ENCODE results near the gene CASQ2.

The CASQ2 gene

DNA sequence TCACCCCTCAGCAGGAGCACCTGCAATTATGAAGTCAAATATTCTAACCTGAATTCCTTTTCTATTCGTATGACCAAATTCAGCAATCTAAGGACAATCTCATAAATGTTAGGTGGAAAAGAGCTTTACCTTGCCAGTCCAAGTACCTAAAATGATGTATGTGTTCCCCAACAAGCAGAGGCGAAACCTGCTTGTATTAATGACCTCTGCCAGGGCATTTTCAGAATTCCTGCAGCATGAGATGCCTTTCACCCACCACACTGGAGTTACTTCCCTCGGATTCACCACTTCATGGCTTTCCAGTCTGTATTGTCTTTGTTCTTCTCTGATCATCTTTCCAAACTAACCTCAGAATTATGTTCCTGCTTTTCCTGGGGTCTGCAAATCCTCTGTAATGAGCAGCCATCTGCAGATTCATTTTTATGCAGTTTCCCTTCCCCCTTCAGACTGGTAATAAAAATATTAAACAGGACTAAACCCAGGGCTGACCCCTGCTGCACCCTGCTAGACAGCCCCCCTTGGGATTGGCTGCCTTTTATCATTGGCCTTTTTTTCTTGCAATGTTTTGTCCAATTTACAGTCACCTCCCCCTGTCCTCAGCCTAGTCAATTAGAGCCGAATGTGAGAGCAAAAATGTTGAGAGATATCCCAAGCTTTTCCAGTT is 26.6 kb upstream of the CASQ2 start:
- no peak for TF ChIP-seq CTCF (IDR thresholded peaks at IDR 0.05)
- TF ChIP-seq ZFX (IDR thresholded peaks at IDR 0.05; ENCODE audit: borderline replicate concordance) = no peak
- no peak overlapping the region for H3K27ac ChIP-seq

DNA sequence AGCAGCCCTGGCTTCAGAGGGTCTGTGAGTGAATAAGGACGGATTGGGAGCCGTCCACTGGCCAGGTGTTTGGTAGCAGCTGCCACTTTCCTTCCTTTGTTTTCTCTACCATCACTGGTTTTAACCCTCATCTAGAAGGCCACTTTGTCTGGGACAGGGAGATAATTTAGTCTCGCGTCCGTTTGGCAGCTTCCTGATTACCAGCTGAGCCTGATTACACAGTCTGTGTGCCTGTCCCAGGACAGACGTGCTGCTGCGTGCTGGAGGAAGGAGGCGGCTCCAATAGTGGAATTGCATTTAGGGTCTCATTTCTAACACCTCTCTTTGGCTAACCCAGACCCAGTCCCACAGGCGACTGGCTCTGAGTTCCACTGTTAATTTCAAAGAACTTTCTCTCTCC is 24.6 kb upstream of the CASQ2 start:
- TF ChIP-seq ZFX (IDR thresholded peaks at IDR 0.05; ENCODE audit: borderline replicate concordance) = no peak
- no peak for TF ChIP-seq CTCF (IDR thresholded peaks at IDR 0.05)

GRCh38 chr1:115791816-115792215 is 23.3 kb upstream of the CASQ2 start:
- no peak for TF ChIP-seq ZFX (IDR thresholded peaks at IDR 0.05; ENCODE audit: borderline replicate concordance)
- no peak for TF ChIP-seq CTCF (IDR thresholded peaks at IDR 0.05)
- H3K27ac ChIP-seq = no peak overlapping the region

More for the DNA sequence above, 24.6 kb upstream of the CASQ2 start:
- no peak overlapping the region for H3K27ac ChIP-seq

DNA sequence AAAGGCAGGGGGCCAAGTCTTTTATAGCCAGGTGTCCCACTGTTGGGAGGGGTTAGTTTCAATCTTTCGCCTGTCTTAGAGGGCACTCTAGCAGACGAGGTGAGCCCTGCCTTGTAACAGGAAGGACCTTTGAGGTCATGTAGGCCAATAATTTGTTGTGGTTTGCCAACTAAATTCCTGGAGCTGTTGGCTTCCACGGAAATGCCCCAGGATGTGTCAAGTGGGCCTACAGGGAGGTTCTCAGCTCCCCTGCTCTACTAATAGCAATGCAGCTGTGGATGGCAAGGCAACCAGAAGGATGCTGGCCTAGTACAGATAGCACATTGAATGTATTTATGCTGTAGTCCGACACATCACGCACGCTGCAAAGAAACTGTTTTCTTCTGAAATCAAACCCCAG is 22.3 kb upstream of the CASQ2 start:
- no peak for TF ChIP-seq ZFX (IDR thresholded peaks at IDR 0.05; ENCODE audit: borderline replicate concordance)
- H3K27ac ChIP-seq = no peak overlapping the region

DNA sequence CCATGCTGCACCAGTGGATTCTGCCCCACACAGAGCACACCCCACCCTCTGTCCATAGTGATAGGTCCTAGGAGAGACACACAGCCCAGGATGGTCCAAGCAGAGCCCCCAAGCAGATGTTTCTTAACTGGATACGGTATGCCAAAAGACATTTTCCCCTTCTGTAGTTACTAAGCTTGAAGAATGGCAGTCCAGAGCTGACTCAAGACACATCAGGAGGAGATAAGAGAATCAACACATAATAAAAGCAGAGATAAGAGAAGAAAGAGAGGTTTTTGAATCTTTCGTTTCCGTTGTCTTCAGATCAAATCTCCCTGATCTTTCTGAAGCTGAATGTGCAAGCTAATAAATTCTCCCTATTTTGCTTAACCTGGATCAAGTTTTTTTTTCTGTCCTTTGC is 21.8 kb upstream of the CASQ2 start:
- no peak for TF ChIP-seq ZFX (IDR thresholded peaks at IDR 0.05; ENCODE audit: borderline replicate concordance)
- no peak for TF ChIP-seq CTCF (IDR thresholded peaks at IDR 0.05)
- no peak overlapping the region for H3K27ac ChIP-seq

GRCh38 chr1:115783311-115783710 is 14.8 kb upstream of the CASQ2 start:
- H3K27ac ChIP-seq = no peak overlapping the region
- TF ChIP-seq ZFX (IDR thresholded peaks at IDR 0.05; ENCODE audit: borderline replicate concordance) = no peak
- no peak for TF ChIP-seq CTCF (IDR thresholded peaks at IDR 0.05)

DNA sequence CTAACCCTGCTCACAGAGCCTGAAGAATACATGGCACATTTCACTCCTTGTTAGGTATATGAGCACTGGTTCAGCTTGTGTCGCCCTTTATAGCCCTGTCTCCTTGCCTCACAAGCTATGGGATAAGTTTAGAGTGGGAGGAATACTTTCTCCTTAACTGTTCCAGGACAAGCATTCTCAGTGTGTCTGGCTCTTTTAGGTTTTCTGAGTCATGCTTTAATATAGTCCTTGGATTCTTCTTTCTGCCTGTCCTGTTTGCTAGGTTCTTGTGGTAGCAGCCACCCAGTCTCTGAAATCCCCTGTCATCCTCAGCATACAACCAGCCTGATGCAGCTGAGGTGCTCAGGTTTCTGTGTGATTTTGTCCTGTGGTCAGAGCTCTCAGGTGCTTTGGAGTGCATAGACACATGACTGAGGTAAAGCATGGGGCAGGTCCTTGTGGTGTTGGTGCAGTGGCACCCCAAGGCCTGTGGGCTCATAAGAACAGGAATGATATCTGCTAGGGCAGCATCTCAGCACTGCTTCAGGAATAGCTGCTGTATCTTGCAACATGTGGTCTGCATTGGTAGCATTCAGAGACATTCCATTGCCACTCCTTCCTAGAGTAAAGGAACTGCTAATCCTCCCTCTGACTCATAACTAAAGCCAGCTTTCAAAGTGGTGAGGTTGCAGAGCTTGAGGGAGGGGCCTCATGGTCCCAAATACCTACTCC is 14.2 kb upstream of the CASQ2 start:
- TF ChIP-seq CTCF (IDR thresholded peaks at IDR 0.05) (no peak), ZFX (IDR thresholded peaks at IDR 0.05; ENCODE audit: borderline replicate concordance) (no peak)
- H3K27ac ChIP-seq = no peak overlapping the region
